IMR-90 (cell line): Measurements from ENCODE around the gene TSHZ3. TPM values are rescaled to one million over a fixed set of nuclear protein-coding genes. Genes with fewer than 3 reads are reported as not detected.
A peak's percentile ranks its signal among the peaks of the same experiment; 100 is the strongest.

Experiments
- ATAC-seq: fragments of 200-7000 bp; cut with Tn5 transposase; 2 replicates; pipeline ENCODE4 v1.9.1; 2020; ENCODE audit warnings: low read depth, mild to moderate bottlenecking, moderate library complexity
- BruUV-seq: library from RNA; stranded (reverse); fragments of 400-500 nt; replicated peaks from 2 replicates; lab custom pipeline; 2021; lab: Mats Ljungman, UMichigan
- CTCF ChIA-PET: fragments of 300-600 bp; formaldehyde crosslinking; extraction: SDS; loops from one replicate; lab custom pipeline; 2021; ENCODE audit warnings: antibody characterized with exemption; lab: Yijun Ruan, JAX
- POLR2A ChIA-PET: fragments of 300-600 bp; sonication (Branson Sonifier 250); formaldehyde crosslinking; loops from one replicate; lab custom pipeline; 2022; ENCODE audit warnings: antibody characterized with exemption; ENCODE audit not compliant: unreplicated experiment; lab: Charles Lee
- DNase-seq: peaks from one replicate; pipeline ENCODE4 v3.0.0; 2013
- H2AFZ ChIP-seq: replicated peaks from 2 replicates; pipeline ENCODE3; 2013; ENCODE audit warnings: low read length, mild to moderate bottlenecking; ENCODE audit not compliant: poor library complexity
- H2AK5ac ChIP-seq: 2 replicates; pipeline ENCODE4 v1.6.1; 2013; ENCODE audit warnings: low read depth, low read length, inconsistent platforms
- H2AK9ac ChIP-seq: replicated peaks from 2 replicates; pipeline ENCODE3; 2013; ENCODE audit warnings: mild to moderate bottlenecking, low read depth, low read length, moderate library complexity; ENCODE audit not compliant: poor library complexity
- H2BK120ac ChIP-seq: 2 replicates; pipeline ENCODE4 v1.6.1; 2013; ENCODE audit warnings: low read depth, low read length, inconsistent platforms
- H2BK15ac ChIP-seq: 3 replicates; pipeline ENCODE4 v1.6.1; 2013; ENCODE audit warnings: low read depth, low read length, inconsistent platforms
- H2BK20ac ChIP-seq: 2 replicates; pipeline ENCODE4 v1.6.1; 2013; ENCODE audit warnings: low read depth, mild to moderate bottlenecking, inconsistent platforms, low read length, moderate library complexity
- H2BK5ac ChIP-seq: 2 replicates; pipeline ENCODE4 v1.6.1; 2013; ENCODE audit warnings: mild to moderate bottlenecking, low read depth, low read length, inconsistent platforms; ENCODE audit not compliant: poor library complexity, severe bottlenecking
- H3K14ac ChIP-seq: replicated peaks from 2 replicates; pipeline ENCODE4 v1.6.1; 2013; ENCODE audit warnings: low read depth, low read length, inconsistent platforms
- H3K18ac ChIP-seq: 2 replicates; pipeline ENCODE4 v1.6.1; 2013; ENCODE audit warnings: low read depth, low read length, control low read depth
- H3K23ac ChIP-seq: 2 replicates; pipeline ENCODE4 v1.6.1; 2013; ENCODE audit warnings: low read depth, low read length, inconsistent platforms
- H3K27ac ChIP-seq: 2 replicates; pipeline ENCODE4 v1.5.1; 2013; ENCODE audit warnings: mild to moderate bottlenecking, control low read depth, low read length; ENCODE audit not compliant: insufficient read depth
- H3K27me3 ChIP-seq: 2 replicates; pipeline ENCODE4 v1.6.1; 2013; ENCODE audit warnings: low read length; ENCODE audit not compliant: control insufficient read depth, insufficient read depth
- H3K36me3 ChIP-seq: 2 replicates; pipeline ENCODE4 v1.6.1; 2013; ENCODE audit warnings: low read length, mixed read lengths; ENCODE audit not compliant: control insufficient read depth, insufficient read depth
- H3K4ac ChIP-seq: 2 replicates; pipeline ENCODE4 v1.6.1; 2013; ENCODE audit warnings: low read depth, low read length, inconsistent platforms
- H3K4me1 ChIP-seq: 2 replicates; pipeline ENCODE4 v1.6.1; 2013; ENCODE audit warnings: low read length, mixed read lengths; ENCODE audit not compliant: control insufficient read depth, insufficient read depth
- H3K4me2 ChIP-seq: 2 replicates; pipeline ENCODE4 v1.6.1; 2013; ENCODE audit warnings: low read depth, mild to moderate bottlenecking, control low read depth, low read length, moderate library complexity
- H3K4me3 ChIP-seq: 2 replicates; pipeline ENCODE4 v1.5.1; 2013; ENCODE audit warnings: low read depth, mild to moderate bottlenecking, control low read depth, low read length, moderate library complexity; ENCODE audit not compliant: insufficient read depth
- H3K56ac ChIP-seq: 2 replicates; pipeline ENCODE4 v1.6.1; 2013; ENCODE audit warnings: low read length, inconsistent platforms; ENCODE audit not compliant: insufficient read depth; ENCODE audit errors: extremely low read depth
- H3K79me1 ChIP-seq, 2 experiments: 2 replicates each; pipeline ENCODE4 v1.6.1; 2013; ENCODE audit warnings: low read length in 2 of 2, inconsistent platforms in 1 of 2, low read depth in 1 of 2
- H3K9ac ChIP-seq: 2 replicates; pipeline ENCODE4 v1.6.1; 2013; ENCODE audit warnings: low read depth, low read length, control low read depth
- H3K9me1 ChIP-seq: 2 replicates; pipeline ENCODE4 v1.6.1; 2013; ENCODE audit warnings: low read length, inconsistent platforms; ENCODE audit not compliant: insufficient read depth
- H3K9me3 ChIP-seq: 2 replicates; pipeline ENCODE4 v1.6.1; 2013; ENCODE audit warnings: low read length; ENCODE audit not compliant: control insufficient read depth, insufficient read depth
- H4K20me1 ChIP-seq: 2 replicates; pipeline ENCODE4 v1.6.1; 2013; ENCODE audit warnings: low read length, inconsistent platforms; ENCODE audit not compliant: insufficient read depth
- H4K5ac ChIP-seq: 2 replicates; pipeline ENCODE4 v1.6.1; 2013; ENCODE audit warnings: mild to moderate bottlenecking, low read depth, low read length, control low read depth
- H4K8ac ChIP-seq, 2 experiments: 2 replicates each; pipeline ENCODE4 v1.6.1; 2013; ENCODE audit warnings: low read depth in 2 of 2, low read length in 2 of 2, control low read depth in 1 of 2, inconsistent platforms in 1 of 2
- H4K91ac ChIP-seq: 2 replicates; pipeline ENCODE4 v1.6.1; 2013; ENCODE audit warnings: low read depth, low read length, inconsistent platforms; ENCODE audit not compliant: insufficient read depth
- BHLHE40 ChIP-seq: fragments of 150-350 bp; IDR thresholded peaks from 2 replicates; pipeline ENCODE4 v1.6.1; 2016; ENCODE audit warnings: mild to moderate bottlenecking, low read depth, low read length
- CEBPB ChIP-seq: IDR thresholded peaks from 2 replicates; pipeline ENCODE4 v1.6.1; 2012; ENCODE audit warnings: low read depth, low read length, improper control_type of control experiment
- CHD1 ChIP-seq: IDR thresholded peaks from 2 replicates; pipeline ENCODE4 v1.6.1; 2012; ENCODE audit warnings: low read depth, low read length, improper control_type of control experiment
- CTCF ChIP-seq: conservative IDR thresholded peaks from 2 replicates; pipeline ENCODE4 v1.5.1; 2012; ENCODE audit warnings: mild to moderate bottlenecking, low read depth, low read length, improper control_type of control experiment
- ELK1 ChIP-seq: fragments of 150-350 bp; IDR thresholded peaks from 2 replicates; pipeline ENCODE4 v1.6.1; 2016; ENCODE audit warnings: low read depth, mild to moderate bottlenecking, low read length, moderate library complexity, borderline replicate concordance
- FOS ChIP-seq: fragments of 150-350 bp; IDR thresholded peaks from 2 replicates; pipeline ENCODE4 v1.6.1; 2016; ENCODE audit warnings: low read depth, low read length
- MAFK ChIP-seq: IDR thresholded peaks from 2 replicates; pipeline ENCODE4 v1.6.1; 2012; ENCODE audit warnings: low read depth, low read length, improper control_type of control experiment
- MAZ ChIP-seq: IDR thresholded peaks from 2 replicates; pipeline ENCODE4 v1.6.1; 2012; ENCODE audit warnings: low read depth, mild to moderate bottlenecking, low read length, improper control_type of control experiment, moderate library complexity, borderline replicate concordance
- MXI1 ChIP-seq: IDR thresholded peaks from 2 replicates; pipeline ENCODE4 v1.6.1; 2012; ENCODE audit warnings: low read depth, mild to moderate bottlenecking, low read length, moderate library complexity, borderline replicate concordance
- NFE2L2 ChIP-seq: fragments of 150-350 bp; IDR thresholded peaks from 2 replicates; pipeline ENCODE4 v1.6.1; 2016; ENCODE audit warnings: low read depth, mild to moderate bottlenecking, low read length
- POLR2A ChIP-seq: IDR thresholded peaks from 2 replicates; pipeline ENCODE4 v1.6.1; 2012; ENCODE audit warnings: mild to moderate bottlenecking, low read depth, low read length
- RAD21 ChIP-seq: IDR thresholded peaks from 2 replicates; pipeline ENCODE4 v1.6.1; 2012; ENCODE audit warnings: low read length, improper control_type of control experiment
- RCOR1 ChIP-seq: IDR thresholded peaks from 2 replicates; pipeline ENCODE4 v1.6.1; 2012; ENCODE audit warnings: mild to moderate bottlenecking, low read length, improper control_type of control experiment; ENCODE audit not compliant: insufficient replicate concordance
- RFX5 ChIP-seq: IDR thresholded peaks from 2 replicates; pipeline ENCODE4 v1.8.0; 2012; ENCODE audit warnings: low read depth, mild to moderate bottlenecking, low read length, moderate library complexity
- SMC3 ChIP-seq: fragments of 150-350 bp; IDR thresholded peaks from 2 replicates; pipeline ENCODE4 v1.6.1; 2016; ENCODE audit warnings: low read depth, mild to moderate bottlenecking, antibody characterized with exemption, low read length, moderate library complexity
- USF2 ChIP-seq: fragments of 150-350 bp; IDR thresholded peaks from 2 replicates; pipeline ENCODE4 v1.6.1; 2017; ENCODE audit warnings: mild to moderate bottlenecking, antibody characterized with exemption, low read length, low read depth
- WGBS, 2 experiments: methylation state at CpG; one replicate each; pipeline versions ENCODE4 v1.1.5 to v1.1.7; 2013; ENCODE audit warnings: missing lambda C conversion rate in 2 of 2; ENCODE audit not compliant: insufficient read length in 1 of 2; ENCODE audit errors: extremely low coverage in 2 of 2; 5-methylcytosine and 5-hydroxymethylcytosine counted together
- dilution Hi-C: fragments of 300-500 bp; cut with HindIII; formaldehyde crosslinking; loops from one replicate; pipeline ENCODE4 v1.14.3; 2018; ENCODE audit warnings: low sequenced_read_pairs; ENCODE audit not compliant: unreplicated experiment
- in situ Hi-C: fragments of 300-500 bp; cut with MboI; formaldehyde crosslinking; loops from 3 replicates; pipeline ENCODE4 v1.14.3; 2019; ENCODE audit warnings: low sequenced_read_pairs, inconsistent platforms, mixed read lengths
- intact Hi-C: fragments of 100-400 bp; cut with micrococcal nuclease; formaldehyde crosslinking; loops from 2 replicates; pipeline ENCODE4 v1.10.0; 2022
- polyA plus RNA-seq, 3 experiments: library from polyadenylated mRNA; depleted of rRNA; stranded (reverse); fragments of >200 nt; gene quantifications; 2 replicates each; pipeline ENCODE4 v1.2.3, GENCODE V29; 2012; ENCODE audit warnings: low replicate concordance in 1 of 3
- total RNA-seq: library from RNA; depleted of rRNA; stranded (reverse); fragments of >200 nt; gene quantifications from 2 replicates; pipeline ENCODE4 v1.2.3, GENCODE V29; 2012

TSHZ3 gene
- total and polyA plus RNA-seq, 2 of the 4 experiments (the other 2 are of a cell fraction): 8.1 to 13.0 TPM

- Histone ChIP-seq H4K8ac (no peak overlapping the region), H3K27me3 (no peaks in the 10 kb centered on the region), H3K23ac (no peak overlapping the region), H2AFZ (no peak overlapping the region), H3K14ac (no peak overlapping the region), H2BK15ac (no peak overlapping the region), H3K79me1 (peaks cover 58 to 91% of the 10 kb centered on the region in 2 experiments), H3K4me3 (no peak overlapping the region), H2AK9ac (peak overlapping the region; percentile 26), H2BK5ac (no peak overlapping the region), H4K20me1 (peaks cover 37% of the 10 kb centered on the region), H3K4ac (no peak overlapping the region), H3K18ac (no peak overlapping the region), H3K9me3 (no peaks in the 10 kb centered on the region), H4K5ac (no peak overlapping the region), H2AK5ac (peak overlapping the region; percentile 37; the same call in 1 of the 2 replicates), H3K56ac (no peak overlapping the region), H3K27ac (no peak overlapping the region), H3K9ac (no peak overlapping the region), H3K4me1 (peaks cover 19% of the 10 kb centered on the region), H3K36me3 (peaks cover 20% of the 10 kb centered on the region), H2BK20ac (no peak overlapping the region), H4K91ac (no peak overlapping the region; the same call in 1 of the 2 replicates), H3K9me1 (peaks cover 39% of the 10 kb centered on the region), H2BK120ac (no peak overlapping the region), H3K4me2 (no peak overlapping the region)
- POLR2A ChIA-PET: no interaction called here
- CTCF ChIA-PET: no interaction called here
- in situ Hi-C loops: no loop called here
- no peak for DNase-seq
- TF ChIP-seq RFX5 (no peak), CHD1 (no peak), RCOR1 (no peak), POLR2A (no peak), USF2 (no peak), MAFK (no peak), ELK1 (no peak), BHLHE40 (no peak), FOS (no peak), NFE2L2 (no peak), MXI1 (no peak), CTCF (no peak), MAZ (no peak), CEBPB (no peak), SMC3 (no peak), RAD21 (no peak)
- 99% methylated on average over 8 of the region's 20 CpGs; no CpG with 5 or more reads in 1 of the 2 experiments for WGBS, 2 experiments
- no TSS peak for BruUV-seq
- intact Hi-C loops: no loop called here
- ATAC-seq: no peak
- dilution Hi-C loops: no loop called here
Measured at GRCh38 chr19:31313291-31314030, 35.8 kb downstream of the TSHZ3 start.
